CD4-positive, alpha-beta T cell treated with Interleukin-4 for 1 hour (primary cell): Measurements from ENCODE around the gene PHLDB1.
"Not testable (repeated sequence)": the region's sequence is repeated elsewhere in the genome, so short reads cannot be mapped to it uniquely, and the experiment has no call there.

Source experiments
- DNase-seq, 2 donors: peaks; one replicate each; pipeline ENCODE4 v3.0.0-alpha.2; 2020 to 2022

The PHLDB1 gene

GRCh38 chr11:118606157-118606843, 1.1 kb upstream of the PHLDB1 start:
- DNase-seq = no peak

- DNase-seq = no peak
These were observed 579 bp upstream of the PHLDB1 start for GRCh38 chr11:118606844-118607228.

- peak; percentile 86 to 90 for DNase-seq
These were observed 1.2 kb downstream of the PHLDB1 start for GRCh38 chr11:118608360-118609227.

- DNase-seq = peak; percentile 30 to 38
These were observed 2.2 kb downstream of the PHLDB1 start for GRCh38 chr11:118609380-118610224.

- DNase-seq = peak in 1 of 2 donors; percentile 1
These were observed 2.9 kb downstream of the PHLDB1 start for GRCh38 chr11:118610225-118610772.

- peak; percentile 82 to 87 for DNase-seq
These were observed 3.5 kb downstream of the PHLDB1 start for GRCh38 chr11:118610773-118611432.

GRCh38 chr11:118611433-118611795, 4.0 kb downstream of the PHLDB1 start:
- not testable (repeated sequence) for DNase-seq

- DNase-seq = no peak
These were observed 5.0 kb downstream of the PHLDB1 start for GRCh38 chr11:118612378-118612777.

GRCh38 chr11:118614511-118614910, 7.1 kb downstream of the PHLDB1 start:
- no peak for DNase-seq

- no peak for DNase-seq
These were observed 8.0 kb downstream of the PHLDB1 start for GRCh38 chr11:118615282-118615975.

- DNase-seq = no peak
These were observed 8.6 kb downstream of the PHLDB1 start for GRCh38 chr11:118615976-118616371.

- no peak for DNase-seq
These were observed 10.9 kb downstream of the PHLDB1 start for GRCh38 chr11:118618115-118618990.

GRCh38 chr11:118618991-118619375, 11.6 kb downstream of the PHLDB1 start:
- DNase-seq = no peak

- peak in 1 of 2 donors; percentile 32 for DNase-seq
These were observed 12.2 kb downstream of the PHLDB1 start for GRCh38 chr11:118619444-118620197.

- no peak for DNase-seq
These were observed 13.2 kb downstream of the PHLDB1 start for GRCh38 chr11:118620529-118621070.

GRCh38 chr11:118621071-118621783, 13.8 kb downstream of the PHLDB1 start:
- peak; percentile 19 to 21 for DNase-seq

GRCh38 chr11:118621784-118622375, 14.5 kb downstream of the PHLDB1 start:
- DNase-seq = no peak
